NOMO-1 treated with DMSO at 0.1 percent for 48 hours (cell line): Measurements from ENCODE around the gene RIPOR3.

Source experiments
- DNase-seq: peaks from one replicate; lab custom pipeline; 2025; ENCODE audit not compliant: unreplicated experiment; lab: John Stamatoyannopoulos, UW

The RIPOR3 gene

GRCh38 chr20:50560867-50561266 is 130.5 kb downstream of the RIPOR3 start:
- no peak for DNase-seq

- DNase-seq = no peak
Measured at GRCh38 chr20:50559856-50560638, 131.3 kb downstream of the RIPOR3 start.

GRCh38 chr20:50559149-50559548 is 132.2 kb downstream of the RIPOR3 start:
- no peak for DNase-seq

GRCh38 chr20:50558483-50558925 is 132.8 kb downstream of the RIPOR3 start:
- DNase-seq = no peak

GRCh38 chr20:50557549-50558134 is 133.7 kb downstream of the RIPOR3 start:
- DNase-seq = no peak

GRCh38 chr20:50555662-50556061 is 135.7 kb downstream of the RIPOR3 start:
- no peak for DNase-seq

GRCh38 chr20:50554694-50555579 is 136.4 kb downstream of the RIPOR3 start:
- no peak for DNase-seq

GRCh38 chr20:50552979-50553378 is 138.4 kb downstream of the RIPOR3 start:
- DNase-seq = no peak

GRCh38 chr20:50551288-50551687 is 140.1 kb downstream of the RIPOR3 start:
- no peak for DNase-seq

- DNase-seq = no peak
Measured at GRCh38 chr20:50550531-50550930, 140.8 kb downstream of the RIPOR3 start.

- no peak for DNase-seq
Measured at GRCh38 chr20:50548396-50548795, 142.9 kb downstream of the RIPOR3 start.

- no peak for DNase-seq
Measured at GRCh38 chr20:50547964-50548363, 143.4 kb downstream of the RIPOR3 start.

- peak; percentile 94 for DNase-seq
Measured at GRCh38 chr20:50546729-50547314, 144.5 kb downstream of the RIPOR3 start.

- DNase-seq = no peak
Measured at GRCh38 chr20:50545126-50545525, 146.2 kb downstream of the RIPOR3 start.

GRCh38 chr20:50543326-50543725 is 148.0 kb downstream of the RIPOR3 start:
- no peak for DNase-seq

- DNase-seq = peak; percentile 99
Measured at GRCh38 chr20:50541606-50542041, 149.7 kb downstream of the RIPOR3 start.

- DNase-seq = no peak
Measured at GRCh38 chr20:50540620-50541605, 150.4 kb downstream of the RIPOR3 start.

- peak; percentile 32 for DNase-seq
Measured at GRCh38 chr20:50539798-50540197, 151.5 kb downstream of the RIPOR3 start.

GRCh38 chr20:50538276-50538675 is 153.1 kb downstream of the RIPOR3 start:
- DNase-seq = no peak
